Stimulated activated effector memory CD8-positive, alpha-beta T cell treated with anti-CD3 and anti-CD28 coated beads, Interleukin-12 subunit alpha, Interleukin-12 subunit beta, amount 100 ng/mL, for 72 hours (primary cell): ENCODE measurements around the gene KAT8.
"Not testable (repeated sequence)": the region's sequence is repeated elsewhere in the genome, so short reads cannot be mapped to it uniquely, and the experiment has no call there.

ENCODE experiments used
- ATAC-seq: fragments of 150-1000 bp; cut with Tn5 transposase; 2 replicates; pipeline ENCODE4 v1.10.0; 2021
- DNase-seq, 2 donors: peaks; one replicate each; pipeline ENCODE4 v3.0.0; 2021 to 2022; ENCODE audit warnings: low spot score in 2 of 2
- H3K27ac Mint-ChIP-seq: one replicate; pipeline ENCODE4 v1.8.0; 2022; ENCODE audit warnings: mild to moderate bottlenecking, mixed read lengths
- H3K36me3 Mint-ChIP-seq: one replicate; pipeline ENCODE4 v1.8.0; 2022; ENCODE audit warnings: mild to moderate bottlenecking, mixed read lengths
- H3K4me1 Mint-ChIP-seq: one replicate; pipeline ENCODE4 v1.8.0; 2022; ENCODE audit warnings: mixed read lengths
- H3K4me3 Mint-ChIP-seq: one replicate; pipeline ENCODE4 v1.8.0; 2022; ENCODE audit warnings: mild to moderate bottlenecking, mixed read lengths
- H3K9me3 Mint-ChIP-seq: one replicate; pipeline ENCODE4 v1.8.0; 2022; ENCODE audit warnings: mixed read lengths

Gene KAT8

DNA sequence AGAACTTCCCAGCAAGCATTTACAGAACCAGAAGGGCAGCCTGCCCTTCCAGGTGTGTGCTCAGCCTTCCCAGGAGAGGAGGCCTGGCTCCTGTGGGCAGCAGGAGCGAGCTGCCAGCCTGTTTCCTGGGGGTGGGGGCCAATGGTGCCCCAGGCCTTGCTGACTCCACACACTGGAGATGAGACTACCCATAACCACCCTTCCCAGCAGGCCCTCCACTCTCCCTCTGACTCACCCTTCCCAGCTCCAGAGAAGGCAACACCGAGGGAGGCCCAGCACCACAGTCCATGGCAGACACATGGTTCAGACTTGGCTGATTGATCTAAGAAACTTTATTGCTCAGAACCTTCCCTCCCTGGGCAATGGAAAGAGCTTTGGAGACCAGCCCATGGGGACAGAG, 26.9 kb upstream of the KAT8 start:
- Mint-ChIP-seq H3K4me3 (no peak overlapping the region), H3K27ac (peak overlapping the region; percentile 39), H3K9me3 (no peaks in the 10 kb centered on the region), H3K36me3 (peaks cover 50% of the 10 kb centered on the region), H3K4me1 (peaks cover 34% of the 10 kb centered on the region)
- ATAC-seq (no peak), DNase-seq (no peak)

DNA sequence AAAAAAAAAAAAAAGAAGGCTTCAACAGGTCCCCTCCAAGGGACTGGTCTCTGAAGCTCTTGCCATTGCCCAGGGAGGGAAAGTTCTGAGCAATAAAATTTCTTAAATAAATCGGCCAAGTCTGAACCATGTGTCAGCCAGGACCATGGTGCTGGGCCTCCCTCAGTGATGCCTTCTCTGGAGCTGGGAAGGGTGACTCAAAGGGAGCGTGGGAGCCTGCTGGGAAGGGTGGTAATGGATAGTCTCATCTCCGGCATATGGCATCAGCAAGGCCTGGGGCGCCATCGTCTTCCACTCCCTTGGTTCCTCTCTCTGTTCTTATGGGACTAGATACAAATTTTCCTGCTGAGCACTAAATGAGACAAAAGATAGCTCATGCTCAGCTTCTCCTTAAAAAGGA, 25.1 kb upstream of the KAT8 start:
- peaks cover 31% of the 10 kb centered on the region for H3K4me1 Mint-ChIP-seq
- peaks cover 45% of the 10 kb centered on the region for H3K36me3 Mint-ChIP-seq
- DNase-seq, result no peak
- no peaks in the 10 kb centered on the region for H3K9me3 Mint-ChIP-seq
- peak overlapping the region; percentile 100 for H3K4me3 Mint-ChIP-seq
- ATAC-seq, result no peak
- H3K27ac Mint-ChIP-seq, result no peak overlapping the region

DNA sequence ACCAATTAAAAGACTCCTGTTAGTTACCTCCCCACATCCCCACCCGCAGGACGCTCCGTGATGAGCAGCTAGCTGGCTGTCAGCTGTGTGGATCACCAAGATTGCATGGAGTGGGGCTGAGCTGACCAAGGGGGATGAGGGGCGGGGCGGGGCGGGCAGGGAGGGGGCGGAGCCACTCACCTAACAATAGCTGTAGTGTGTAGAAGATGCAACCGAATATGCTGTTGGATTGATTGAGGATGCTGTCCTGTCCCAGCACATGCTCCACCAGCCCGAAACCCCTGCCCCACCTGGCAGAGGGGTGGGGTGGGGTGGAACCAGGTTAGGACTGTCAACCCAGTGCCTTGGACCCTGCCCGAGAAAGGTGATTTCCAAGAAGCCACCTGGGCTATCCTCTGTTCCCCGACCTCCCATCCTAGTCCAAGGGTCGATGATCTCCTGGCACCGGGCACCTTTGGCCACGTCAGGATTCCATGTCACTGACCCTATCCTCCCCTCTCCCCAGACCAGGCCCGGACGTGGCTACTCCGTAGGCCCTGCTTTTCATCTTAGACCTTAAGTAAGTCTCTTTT, 24.2 kb upstream of the KAT8 start:
- Mint-ChIP-seq H3K9me3 (no peaks in the 10 kb centered on the region), H3K4me1 (peaks cover 31% of the 10 kb centered on the region), H3K4me3 (peak overlapping the region; percentile 100), H3K27ac (no peak overlapping the region), H3K36me3 (peaks cover 45% of the 10 kb centered on the region)
- DNase-seq (no peak), ATAC-seq (no peak)

GRCh38 chr16:31094088-31094423, 23.4 kb upstream of the KAT8 start:
- DNase-seq, result no peak
- H3K4me1 Mint-ChIP-seq, result peaks cover 31% of the 10 kb centered on the region
- H3K36me3 Mint-ChIP-seq, result peaks cover 38% of the 10 kb centered on the region
- no peak for ATAC-seq
- H3K9me3 Mint-ChIP-seq, result no peaks in the 10 kb centered on the region
- H3K27ac Mint-ChIP-seq, result peak overlapping the region; percentile 93
- H3K4me3 Mint-ChIP-seq, result peak overlapping the region; percentile 100

- Mint-ChIP-seq H3K27ac (peak within 1 kb of the TSS; percentile 93), H3K9me3 (no peaks in the 10 kb centered on the region), H3K36me3 (peaks cover 33% of the 10 kb centered on the region), H3K4me3 (peak within 1 kb of the TSS; percentile 100), H3K4me1 (peaks cover 31% of the 10 kb centered on the region)
- DNase-seq, result peak; percentile 68 to 94
- peak; percentile 92 for ATAC-seq
Measured at GRCh38 chr16:31094424-31095120, 22.9 kb upstream of the KAT8 start, which contains the start of gene VKORC1. TSS of gene VKORC1 (minus strand) at chr16:31094797. CDS start at chr16:31094729, 68 bp downstream.

DNA sequence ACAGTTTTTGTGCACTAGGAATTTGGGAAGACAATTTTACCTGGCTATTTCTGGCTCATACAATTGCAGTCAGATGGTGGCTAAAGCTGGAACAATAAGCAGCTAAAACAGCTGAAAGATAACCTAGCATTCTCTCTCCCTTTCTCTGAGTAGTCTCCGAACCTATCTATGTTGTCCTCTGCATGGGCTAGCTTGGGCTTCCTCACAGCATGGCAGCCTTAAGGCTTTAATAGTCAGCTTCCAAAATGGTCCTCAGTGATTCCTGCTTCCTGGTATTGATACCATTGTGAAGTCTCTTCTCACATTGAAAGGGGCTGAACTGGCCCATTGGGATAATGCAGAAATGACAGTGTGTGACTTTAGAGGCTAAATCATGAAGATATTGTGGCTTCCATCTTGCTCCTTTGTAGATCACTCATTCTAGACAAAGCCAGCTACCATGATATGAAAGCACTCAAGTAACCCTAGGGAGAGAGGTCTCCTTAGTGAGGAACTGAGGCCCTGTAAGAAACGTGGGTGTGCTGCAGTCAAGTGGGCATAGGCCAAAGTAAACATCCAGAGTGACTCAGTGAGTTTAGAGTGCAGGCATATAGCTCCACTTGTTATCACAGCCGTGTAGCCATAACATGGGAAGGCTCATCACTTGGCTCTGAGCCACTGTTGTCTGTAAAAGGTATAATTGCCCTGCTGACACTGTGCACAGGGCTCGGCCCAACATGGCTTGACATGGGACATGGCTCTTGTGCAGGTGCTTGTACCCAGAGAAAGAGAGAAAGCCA, 17.4 kb upstream of the KAT8 start:
- Mint-ChIP-seq H3K4me1 (peaks cover 10% of the 10 kb centered on the region), H3K9me3 (no peaks in the 10 kb centered on the region), H3K27ac (no peak overlapping the region), H3K36me3 (no peaks in the 10 kb centered on the region), H3K4me3 (no peak overlapping the region)
- no peak for DNase-seq
- no peak for ATAC-seq

DNA sequence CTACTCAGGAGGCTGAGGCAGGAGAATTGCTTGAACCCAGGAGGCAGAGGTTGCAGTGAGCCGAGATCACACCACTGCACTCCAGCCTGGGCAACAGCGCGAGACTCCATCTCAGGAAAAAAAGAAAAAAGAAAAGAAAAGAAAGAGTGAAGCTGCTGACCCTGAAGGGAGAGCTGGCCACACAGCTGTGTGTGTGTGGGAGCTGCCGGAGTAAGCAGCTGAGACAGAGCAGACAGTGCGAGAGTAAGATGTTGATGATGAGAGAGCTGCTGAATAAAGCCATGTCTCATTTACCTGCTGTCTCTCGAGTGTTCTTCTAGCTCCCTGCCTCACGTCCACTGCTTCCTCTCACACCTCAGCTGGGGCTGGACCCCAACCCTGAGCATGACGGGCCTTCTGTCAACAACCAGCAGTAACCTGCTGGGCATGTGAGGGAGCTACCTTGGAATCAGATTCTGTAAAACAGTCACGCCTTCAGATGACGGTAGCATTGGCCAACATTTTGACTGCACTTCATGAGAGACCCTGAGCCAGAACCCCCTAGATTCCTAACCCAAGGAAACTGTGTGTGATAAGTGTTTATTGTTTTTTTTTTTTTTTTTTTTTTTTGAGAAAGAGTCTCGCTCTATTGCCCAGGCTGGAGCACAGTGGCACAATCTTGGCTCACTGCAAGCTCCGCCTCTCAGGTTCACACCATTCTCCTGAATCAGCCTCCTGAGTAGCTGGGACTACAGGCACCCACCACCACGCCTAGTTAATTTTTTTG, 16.4 kb upstream of the KAT8 start:
- H3K36me3 Mint-ChIP-seq, ATAC-seq, H3K4me1 Mint-ChIP-seq, DNase-seq, H3K27ac Mint-ChIP-seq, H3K9me3 Mint-ChIP-seq, H3K4me3 Mint-ChIP-seq: not testable (repeated sequence)

DNA sequence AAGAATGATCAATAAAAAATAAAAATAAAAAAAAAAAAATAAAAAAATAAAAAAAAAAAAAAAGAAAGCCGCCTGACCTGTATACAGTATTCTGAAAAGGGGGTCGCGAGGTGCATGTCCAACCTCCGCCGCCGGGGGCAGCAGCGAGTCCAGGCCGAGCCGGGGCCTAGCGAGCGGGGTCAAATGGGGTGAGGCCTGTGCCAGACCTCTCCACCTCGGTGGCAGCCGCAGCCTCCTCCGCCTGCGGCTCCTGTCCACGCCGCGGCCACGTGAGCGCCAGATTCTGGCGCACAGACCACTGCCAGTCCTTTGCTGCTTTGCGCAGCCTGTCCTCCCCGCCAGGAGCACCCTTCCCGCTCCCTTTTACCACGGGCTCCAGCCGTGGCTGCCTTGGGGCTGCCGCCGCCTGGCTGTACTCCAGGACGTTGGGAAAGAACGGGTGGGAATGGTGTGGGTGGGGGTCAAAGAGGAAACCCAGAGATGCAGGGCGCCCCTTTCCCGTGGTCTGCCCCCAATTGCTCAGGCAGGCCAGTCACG, 11.7 kb upstream of the KAT8 start:
- H3K27ac Mint-ChIP-seq, result peak overlapping the region; percentile 77
- H3K9me3 Mint-ChIP-seq, result no peaks in the 10 kb centered on the region
- peaks cover 32% of the 10 kb centered on the region for H3K4me1 Mint-ChIP-seq
- DNase-seq (peak; percentile 91 to 97), ATAC-seq (peak; percentile 66)
- peaks cover 25% of the 10 kb centered on the region for H3K36me3 Mint-ChIP-seq
- H3K4me3 Mint-ChIP-seq, result peak overlapping the region; percentile 25

DNA sequence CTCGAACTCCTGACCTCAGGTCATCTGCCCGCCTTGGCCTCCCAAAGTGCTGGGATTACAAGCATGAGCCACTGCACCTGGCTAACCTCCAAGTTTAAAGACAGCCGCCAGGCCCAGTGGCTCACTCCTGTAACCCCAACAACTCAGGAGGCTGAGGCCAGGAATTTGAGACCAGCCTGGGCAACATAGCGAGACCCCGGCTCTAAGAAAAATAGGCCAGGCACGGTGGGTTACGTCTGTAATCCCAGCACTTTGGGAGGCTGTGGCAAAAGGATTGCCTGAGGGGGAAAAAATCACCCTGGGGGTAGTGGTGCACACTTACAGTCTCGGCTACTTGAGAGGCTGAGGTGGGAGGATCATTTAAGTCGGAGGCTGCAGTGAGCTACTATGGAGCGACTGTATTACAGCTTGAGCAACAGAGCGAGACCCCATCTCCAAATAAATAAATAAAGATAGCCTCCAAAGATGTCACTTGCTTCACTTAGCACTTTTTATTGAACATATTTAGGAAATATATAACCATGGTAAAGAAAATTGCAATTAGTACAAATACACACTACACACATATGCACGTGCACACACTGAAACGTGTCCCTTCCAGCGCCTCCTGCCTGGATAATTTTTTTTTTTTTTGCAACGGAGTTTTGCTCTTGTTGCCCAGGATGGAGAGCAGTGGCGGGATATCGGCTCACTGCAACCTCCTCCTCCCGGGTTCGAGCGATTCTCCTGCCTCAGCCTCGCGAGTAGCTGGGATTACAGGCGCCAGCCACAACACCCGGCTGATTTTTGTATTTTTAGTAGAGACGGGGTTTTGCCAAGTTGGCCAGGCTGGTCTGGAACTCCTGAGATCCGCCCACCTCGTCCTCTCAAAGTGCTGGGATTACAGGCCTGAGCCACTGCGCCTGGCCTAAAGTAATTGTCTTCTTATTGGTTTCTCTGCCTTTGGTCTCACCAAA, 10.7 kb upstream of the KAT8 start:
- no peak for DNase-seq
- Mint-ChIP-seq H3K27ac (peak overlapping the region; percentile 96), H3K9me3 (no peaks in the 10 kb centered on the region), H3K36me3 (peaks cover 35% of the 10 kb centered on the region), H3K4me3 (peak overlapping the region; percentile 90), H3K4me1 (peaks cover 32% of the 10 kb centered on the region)
- no peak for ATAC-seq

- peak overlapping the region; percentile 90 for H3K4me3 Mint-ChIP-seq
- ATAC-seq (peak; percentile 85), DNase-seq (peak in 1 of 2 donors; percentile 63)
- no peaks in the 10 kb centered on the region for H3K9me3 Mint-ChIP-seq
- peak overlapping the region; percentile 96 for H3K27ac Mint-ChIP-seq
- H3K36me3 Mint-ChIP-seq, result peaks cover 41% of the 10 kb centered on the region
- peaks cover 32% of the 10 kb centered on the region for H3K4me1 Mint-ChIP-seq
Measured at GRCh38 chr16:31107465-31107867, 10.0 kb upstream of the KAT8 start.

DNA sequence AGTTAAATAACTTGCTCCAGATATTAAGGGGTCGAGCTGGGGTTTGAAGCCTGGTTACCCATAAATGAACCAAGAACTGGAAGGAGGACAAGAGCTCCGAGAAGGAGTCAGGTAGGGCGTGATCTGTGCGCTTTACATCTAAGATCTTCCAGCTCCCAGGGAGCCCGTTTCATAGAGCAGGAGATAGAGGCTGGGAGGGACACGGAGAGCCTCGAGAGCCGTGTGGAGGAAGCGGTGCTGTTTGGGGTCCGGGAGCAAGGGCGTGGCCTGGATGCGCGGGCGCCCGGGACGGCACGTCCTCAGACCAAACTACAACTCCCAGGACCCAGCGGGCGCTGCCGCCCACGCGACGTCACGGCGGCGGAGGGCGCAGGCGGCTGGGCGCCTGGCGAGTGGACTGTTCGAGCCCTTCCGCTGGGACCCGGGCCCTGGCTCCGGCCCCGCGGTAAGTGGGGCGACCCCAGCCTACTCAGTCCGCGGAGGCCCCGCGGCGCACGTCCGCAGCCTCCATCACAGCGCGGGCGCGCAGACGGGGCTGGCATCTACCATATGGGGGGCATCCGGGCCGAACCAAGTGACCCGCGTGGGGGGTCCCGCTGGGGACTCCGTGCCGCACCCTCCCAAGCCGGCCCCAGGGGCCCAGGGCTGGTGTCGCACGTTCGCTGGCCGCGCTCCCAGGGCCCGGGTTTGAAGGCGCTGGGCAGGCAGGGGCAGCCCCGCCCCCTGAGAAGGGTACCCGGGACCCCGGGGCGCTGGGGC, 9.2 kb upstream of the KAT8 start, which contains the start of gene BCKDK:
BCKDK (plus strand) TSS at position 352 of the 759 bp plus-strand sequence. CDS start 838 bp downstream, outside the sequence.
- Mint-ChIP-seq H3K36me3 (peaks cover 47% of the 10 kb centered on the region), H3K27ac (peak within 1 kb of the TSS; percentile 96), H3K4me3 (peak within 1 kb of the TSS; percentile 90), H3K4me1 (peaks cover 32% of the 10 kb centered on the region), H3K9me3 (no peaks in the 10 kb centered on the region)
- ATAC-seq (peak; percentile 86), DNase-seq (peak; percentile 73 to 87)

- no peak for ATAC-seq
- Mint-ChIP-seq H3K9me3 (no peaks in the 10 kb centered on the region), H3K4me3 (peak overlapping the region; percentile 90), H3K27ac (peak overlapping the region; percentile 96), H3K4me1 (peaks cover 32% of the 10 kb centered on the region), H3K36me3 (peaks cover 47% of the 10 kb centered on the region)
- DNase-seq, result no peak
Measured at GRCh38 chr16:31108794-31109558, 8.5 kb upstream of the KAT8 start.

DNA sequence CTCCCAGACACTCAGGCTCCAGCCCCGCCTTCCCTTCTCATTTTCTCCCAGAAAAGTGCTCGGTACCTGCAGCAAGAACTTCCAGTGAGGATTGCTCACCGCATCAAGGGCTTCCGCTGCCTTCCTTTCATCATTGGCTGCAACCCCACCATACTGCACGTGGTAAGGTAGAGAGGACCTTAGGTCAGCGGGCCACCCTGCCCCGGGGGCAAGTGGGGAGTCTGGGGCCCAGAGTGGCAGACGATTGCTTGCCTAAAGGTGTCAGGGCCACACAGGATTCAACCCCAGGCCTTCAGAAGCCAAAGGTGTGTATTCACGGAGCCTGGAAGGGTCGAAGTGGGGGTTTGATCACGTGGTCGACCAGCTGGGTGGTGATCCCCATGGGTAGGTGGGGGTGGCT, 7.8 kb upstream of the KAT8 start:
- Mint-ChIP-seq H3K36me3 (peaks cover 47% of the 10 kb centered on the region), H3K4me3 (peak overlapping the region; percentile 90), H3K27ac (peak overlapping the region; percentile 86), H3K4me1 (peaks cover 32% of the 10 kb centered on the region), H3K9me3 (no peaks in the 10 kb centered on the region)
- DNase-seq, result no peak
- no peak for ATAC-seq
